Parathyroid adenoma (tissue), 2 donors: Measurements from ENCODE around the gene TPP2.

Source experiments
- H2AFZ ChIP-seq: fragments of 300-600 bp; sonication (generic); one replicate; pipeline ENCODE4 v1.7.0; 2017; ENCODE audit warnings: antibody characterized with exemption, mild to moderate bottlenecking
- H3K27ac ChIP-seq: fragments of 300-600 bp; sonication (generic); one replicate; pipeline ENCODE4 v1.7.0; 2017
- H3K27me3 ChIP-seq: fragments of 300-600 bp; sonication (generic); one replicate; pipeline ENCODE4 v1.7.0; 2017; ENCODE audit warnings: low read length; ENCODE audit not compliant: control insufficient read depth, insufficient read depth
- H3K36me3 ChIP-seq: fragments of 300-600 bp; sonication (generic); one replicate; pipeline ENCODE4 v1.7.0; 2017; ENCODE audit warnings: low read length; ENCODE audit not compliant: control insufficient read depth, insufficient read depth
- H3K4me1 ChIP-seq: fragments of 300-600 bp; sonication (generic); one replicate; pipeline ENCODE4 v1.7.0; 2017; ENCODE audit warnings: control low read depth
- H3K4me2 ChIP-seq: fragments of 300-600 bp; sonication (generic); one replicate; pipeline ENCODE4 v1.7.0; 2017; ENCODE audit warnings: low read length
- H3K4me3 ChIP-seq: fragments of 300-600 bp; sonication (generic); one replicate; pipeline ENCODE4 v1.7.0; 2017; ENCODE audit warnings: low read depth, low read length
- H3K79me2 ChIP-seq: fragments of 300-600 bp; sonication (generic); one replicate; pipeline ENCODE4 v1.7.0; 2017; ENCODE audit warnings: control low read depth
- H3K9ac ChIP-seq: fragments of 300-600 bp; sonication (generic); one replicate; pipeline ENCODE4 v1.7.0; 2017; ENCODE audit warnings: mild to moderate bottlenecking
- H3K9me3 ChIP-seq: fragments of 300-600 bp; sonication (generic); one replicate; pipeline ENCODE4 v1.7.0; 2017; ENCODE audit warnings: low read length; ENCODE audit not compliant: control insufficient read depth
- CTCF ChIP-seq: fragments of 300-600 bp; sonication (generic); IDR thresholded peaks from one replicate; pipeline ENCODE4 v1.7.0; 2017; ENCODE audit warnings: antibody characterized with exemption, mild to moderate bottlenecking
- donor health status: primary hyperparathyroidism.

TPP2 gene

GRCh38 chr13:102598061-102598460, 1.3 kb downstream of the TPP2 start:
- Histone ChIP-seq H3K9me3 (no peaks in the 10 kb centered on the region), H3K4me1 (peaks cover 3% of the 10 kb centered on the region), H3K79me2 (peaks cover 13% of the 10 kb centered on the region), H3K27me3 (no peaks in the 10 kb centered on the region), H3K4me3 (peak overlapping the region; percentile 84), H3K4me2 (peak overlapping the region; percentile 72), H2AFZ (no peak overlapping the region), H3K9ac (no peak overlapping the region), H3K27ac (peak overlapping the region; percentile 43), H3K36me3 (no peaks in the 10 kb centered on the region)
- no peak for TF ChIP-seq CTCF

DNA sequence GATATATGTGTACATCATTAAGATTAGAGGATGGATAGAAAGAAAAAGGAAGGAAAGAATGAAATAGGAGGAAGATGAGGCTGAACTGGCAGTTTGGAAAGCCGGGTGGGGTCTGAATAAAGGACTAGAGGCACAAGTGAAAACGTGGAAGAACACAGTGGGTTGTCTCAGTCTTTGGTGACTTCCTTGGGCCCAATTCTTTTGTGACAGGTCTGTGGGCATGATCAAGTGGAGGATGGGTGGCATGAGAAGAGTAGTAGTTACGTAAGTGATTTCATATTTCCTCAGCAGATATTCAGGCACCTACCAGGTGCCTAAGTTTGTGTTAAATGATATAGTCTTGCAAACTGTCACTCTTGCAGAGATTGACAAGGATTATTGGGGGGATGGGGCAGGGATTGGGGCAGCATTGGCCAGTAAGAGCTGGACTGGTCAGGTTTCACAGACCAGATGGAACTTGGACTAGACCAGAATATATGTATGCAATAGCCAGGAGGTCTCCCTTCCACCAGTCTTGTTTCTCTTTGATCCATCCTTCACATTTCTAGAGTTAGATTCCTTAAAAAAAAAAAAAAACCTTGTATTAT, 2.7 kb downstream of the TPP2 start:
- H3K36me3 ChIP-seq, result no peaks in the 10 kb centered on the region
- H3K9ac ChIP-seq, result no peak overlapping the region
- no peak overlapping the region for H3K4me3 ChIP-seq
- no peak overlapping the region for H3K4me2 ChIP-seq
- H3K27me3 ChIP-seq, result no peaks in the 10 kb centered on the region
- H3K4me1 ChIP-seq, result peaks cover 3% of the 10 kb centered on the region
- H3K79me2 ChIP-seq, result peaks cover 13% of the 10 kb centered on the region
- no peaks in the 10 kb centered on the region for H3K9me3 ChIP-seq
- no peak overlapping the region for H2AFZ ChIP-seq
- no peak overlapping the region for H3K27ac ChIP-seq
- TF ChIP-seq CTCF, result no peak

- no peak overlapping the region for H2AFZ ChIP-seq
- no peak for TF ChIP-seq CTCF
- no peaks in the 10 kb centered on the region for H3K9me3 ChIP-seq
- peaks cover 12% of the 10 kb centered on the region for H3K79me2 ChIP-seq
- no peak overlapping the region for H3K4me3 ChIP-seq
- H3K27ac ChIP-seq, result no peak overlapping the region
- no peak overlapping the region for H3K4me2 ChIP-seq
- no peaks in the 10 kb centered on the region for H3K36me3 ChIP-seq
- no peaks in the 10 kb centered on the region for H3K27me3 ChIP-seq
- no peak overlapping the region for H3K9ac ChIP-seq
- H3K4me1 ChIP-seq, result no peaks in the 10 kb centered on the region
Measured at GRCh38 chr13:102606537-102607309, 9.9 kb downstream of the TPP2 start.

- Histone ChIP-seq H3K79me2 (peaks cover 10% of the 10 kb centered on the region), H3K36me3 (no peaks in the 10 kb centered on the region), H3K4me2 (no peak overlapping the region), H3K4me1 (no peaks in the 10 kb centered on the region), H3K4me3 (no peak overlapping the region), H3K27me3 (no peaks in the 10 kb centered on the region), H3K9me3 (no peaks in the 10 kb centered on the region), H2AFZ (no peak overlapping the region), H3K9ac (no peak overlapping the region), H3K27ac (no peak overlapping the region)
- TF ChIP-seq CTCF, result no peak
Measured at GRCh38 chr13:102608974-102609373, 12.2 kb downstream of the TPP2 start.

GRCh38 chr13:102609696-102610095, 12.9 kb downstream of the TPP2 start:
- TF ChIP-seq CTCF, result no peak
- H3K4me2 ChIP-seq, result no peak overlapping the region
- no peaks in the 10 kb centered on the region for H3K4me1 ChIP-seq
- H3K79me2 ChIP-seq, result peaks cover 10% of the 10 kb centered on the region
- no peaks in the 10 kb centered on the region for H3K27me3 ChIP-seq
- H3K9ac ChIP-seq, result no peak overlapping the region
- H2AFZ ChIP-seq, result no peak overlapping the region
- H3K27ac ChIP-seq, result no peak overlapping the region
- no peaks in the 10 kb centered on the region for H3K36me3 ChIP-seq
- no peak overlapping the region for H3K4me3 ChIP-seq
- no peaks in the 10 kb centered on the region for H3K9me3 ChIP-seq
